Effector memory CD4-positive, alpha-beta T cell (primary cell): Measurements from ENCODE around the gene CCDC81.
A peak's percentile ranks its signal among the peaks of the same experiment; 100 is the strongest.

Experiments used
- DNase-seq, 3 donors: peaks; one replicate each; pipeline ENCODE4 v3.0.0-alpha.2; 2020
- H3K27ac ChIP-seq: 2 replicates; pipeline ENCODE4 v1.7.0; 2013; ENCODE audit warnings: mild to moderate bottlenecking, low read length, moderate library complexity; ENCODE audit not compliant: insufficient read depth, poor library complexity, severe bottlenecking
- H3K27me3 ChIP-seq: replicated peaks from 2 replicates; pipeline ENCODE4 v1.7.0; 2013; ENCODE audit warnings: mild to moderate bottlenecking, low read length; ENCODE audit not compliant: insufficient read depth, control insufficient read depth, poor library complexity, severe bottlenecking
- H3K36me3 ChIP-seq: 2 replicates; pipeline ENCODE4 v1.7.0; 2013; ENCODE audit warnings: mild to moderate bottlenecking, low read length, moderate library complexity; ENCODE audit not compliant: control insufficient read depth, insufficient read depth
- H3K4me1 ChIP-seq: 2 replicates; pipeline ENCODE4 v1.7.0; 2013; ENCODE audit warnings: low read length, mild to moderate bottlenecking; ENCODE audit not compliant: control insufficient read depth, insufficient read depth, poor library complexity, severe bottlenecking
- H3K4me3 ChIP-seq: 2 replicates; pipeline ENCODE4 v1.7.0; 2013; ENCODE audit warnings: low read length, low read depth, mild to moderate bottlenecking; ENCODE audit not compliant: insufficient read depth, poor library complexity, severe bottlenecking
- H3K9me3 ChIP-seq: 2 replicates; pipeline ENCODE4 v1.7.0; 2013; ENCODE audit warnings: mild to moderate bottlenecking, low read length, moderate library complexity; ENCODE audit not compliant: control insufficient read depth

The CCDC81 gene

DNA sequence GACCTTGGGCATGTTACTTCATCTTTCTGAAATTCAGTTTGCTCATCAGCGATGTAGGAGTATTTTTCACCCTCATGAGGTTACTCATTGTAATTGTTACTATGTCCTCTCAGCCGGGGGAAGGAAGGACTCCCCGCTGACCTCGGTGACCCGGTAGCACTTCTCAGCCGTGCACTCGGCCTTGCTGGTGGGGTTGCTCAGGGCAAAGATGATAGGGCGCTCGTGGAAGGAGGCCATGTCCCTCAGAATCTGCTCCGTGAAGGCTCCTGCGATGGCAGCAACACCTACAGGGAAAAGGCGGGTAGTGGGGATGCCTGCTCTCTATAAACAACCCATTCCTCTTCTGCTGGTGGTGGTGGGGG, 72.2 kb downstream of the CCDC81 start:
- Histone ChIP-seq H3K4me3 (no peak overlapping the region), H3K36me3 (no peaks in the 10 kb centered on the region)

DNA sequence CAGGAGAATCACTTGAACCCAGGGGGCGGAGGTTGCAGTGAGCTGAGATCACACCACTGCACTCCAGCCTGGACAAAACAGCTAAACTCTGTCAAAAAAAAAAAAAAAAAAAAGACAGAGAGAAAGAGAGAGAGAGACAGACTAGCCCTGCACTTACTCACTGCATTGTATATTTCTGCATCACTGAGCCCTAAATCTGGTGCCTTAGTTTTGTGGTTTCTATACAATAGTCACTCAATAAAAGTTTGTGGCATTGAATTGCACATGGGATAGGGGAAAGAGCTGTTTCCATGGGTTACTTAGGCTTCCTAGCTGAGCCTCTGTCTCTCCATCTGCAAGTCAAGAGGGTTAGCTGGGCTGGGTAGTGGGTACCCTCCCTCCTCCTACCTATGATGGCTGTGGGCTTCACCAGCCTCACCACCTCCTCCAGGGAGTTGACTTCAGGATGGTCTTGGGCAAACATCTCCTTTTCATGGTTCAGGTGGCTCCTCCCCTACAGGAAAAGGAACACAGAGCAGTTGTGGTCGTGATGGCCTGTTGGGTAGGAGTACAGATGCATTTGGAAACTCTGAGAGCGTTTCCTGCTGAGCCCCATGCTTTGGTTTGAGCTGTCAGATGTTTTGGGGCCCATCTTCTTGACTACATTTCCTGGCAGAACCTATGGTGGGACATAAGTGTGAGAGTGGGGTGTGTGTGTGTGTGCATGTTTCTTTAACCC, 73.2 kb downstream of the CCDC81 start:
- no peak for DNase-seq
- H3K4me3 ChIP-seq = no peak overlapping the region
- H3K9me3 ChIP-seq = no peaks in the 10 kb centered on the region
- H3K27me3 ChIP-seq = no peaks in the 10 kb centered on the region
- H3K27ac ChIP-seq = no peak overlapping the region
- H3K36me3 ChIP-seq = no peaks in the 10 kb centered on the region
- H3K4me1 ChIP-seq = no peaks in the 10 kb centered on the region

More for the DNA sequence above, 72.2 kb downstream of the CCDC81 start:
- Histone ChIP-seq H3K4me1 (no peaks in the 10 kb centered on the region), H3K9me3 (no peaks in the 10 kb centered on the region), H3K27ac (no peak overlapping the region), H3K27me3 (no peaks in the 10 kb centered on the region)
- DNase-seq = no peak

DNA sequence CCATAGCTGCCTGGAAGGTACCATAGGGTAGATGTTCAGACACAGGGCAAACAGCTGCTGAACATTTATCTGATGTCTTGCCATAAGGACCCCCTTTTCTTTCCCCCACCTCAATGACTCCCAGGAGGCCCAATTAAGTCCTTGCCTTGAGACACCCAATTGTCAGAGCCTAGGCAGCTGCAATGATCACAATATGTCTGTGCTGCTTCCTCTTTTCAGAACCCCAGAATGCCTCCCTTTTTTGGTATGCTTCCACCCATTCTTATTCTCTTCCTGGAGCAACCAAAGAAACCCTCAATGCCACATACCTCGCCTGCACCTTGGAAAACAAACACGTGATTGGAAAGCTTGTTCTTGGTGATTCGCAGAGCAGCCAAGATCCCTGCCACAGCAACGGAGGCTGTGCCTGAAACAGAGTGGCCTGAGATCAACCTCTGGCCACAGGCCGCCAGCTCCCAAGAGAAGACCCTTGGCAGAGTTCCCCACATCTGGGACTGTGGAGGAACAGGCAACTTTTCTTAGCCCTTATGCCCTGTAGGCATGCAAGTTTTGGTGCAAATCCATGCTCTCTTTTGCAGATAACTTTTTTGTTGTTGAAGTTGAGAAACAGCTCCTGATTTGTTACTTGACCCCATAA, 75.4 kb downstream of the CCDC81 start:
- no peak for DNase-seq
- H3K27me3 ChIP-seq = no peaks in the 10 kb centered on the region
- no peaks in the 10 kb centered on the region for H3K9me3 ChIP-seq
- no peaks in the 10 kb centered on the region for H3K4me1 ChIP-seq
- H3K36me3 ChIP-seq = no peaks in the 10 kb centered on the region
- H3K4me3 ChIP-seq = no peak overlapping the region
- H3K27ac ChIP-seq = no peak overlapping the region

DNA sequence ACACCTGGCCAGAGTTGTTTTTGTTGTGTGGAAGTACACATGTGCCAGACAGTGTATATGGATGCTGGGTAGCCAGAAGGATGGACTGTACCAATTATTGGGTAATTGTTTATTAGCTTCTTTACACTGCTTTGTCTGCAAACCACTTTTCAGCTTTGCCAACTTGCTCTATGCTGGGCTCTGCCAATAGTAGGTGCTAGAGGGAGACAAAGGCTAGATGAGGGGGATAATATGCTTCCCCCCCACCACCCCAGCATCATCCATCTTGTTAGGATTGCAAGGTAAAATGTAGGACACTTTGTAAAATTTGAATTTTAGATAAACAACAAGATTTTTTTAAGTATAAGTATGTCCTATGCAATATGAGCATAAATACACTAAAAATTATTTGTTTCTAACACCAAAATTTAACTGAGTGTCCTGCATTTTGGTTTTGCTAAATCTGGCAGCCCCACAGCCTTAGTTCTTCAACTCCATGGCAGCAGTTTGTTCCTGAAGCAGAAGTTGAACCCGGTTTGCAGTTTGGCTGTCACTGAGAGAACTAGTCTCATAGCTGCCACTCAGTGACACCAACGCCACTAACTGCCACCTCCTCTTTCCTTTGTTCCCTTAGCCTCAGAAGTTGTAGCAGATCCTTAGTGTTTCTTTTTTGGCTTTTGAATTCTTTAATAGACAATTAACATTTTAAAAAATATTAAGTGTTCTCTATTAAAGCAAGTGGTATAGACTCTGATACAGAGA, 78.8 kb downstream of the CCDC81 start:
- Histone ChIP-seq H3K27me3 (no peaks in the 10 kb centered on the region), H3K4me3 (no peak overlapping the region), H3K9me3 (no peaks in the 10 kb centered on the region), H3K4me1 (no peaks in the 10 kb centered on the region), H3K36me3 (no peaks in the 10 kb centered on the region), H3K27ac (no peak overlapping the region)
- no peak for DNase-seq

DNA sequence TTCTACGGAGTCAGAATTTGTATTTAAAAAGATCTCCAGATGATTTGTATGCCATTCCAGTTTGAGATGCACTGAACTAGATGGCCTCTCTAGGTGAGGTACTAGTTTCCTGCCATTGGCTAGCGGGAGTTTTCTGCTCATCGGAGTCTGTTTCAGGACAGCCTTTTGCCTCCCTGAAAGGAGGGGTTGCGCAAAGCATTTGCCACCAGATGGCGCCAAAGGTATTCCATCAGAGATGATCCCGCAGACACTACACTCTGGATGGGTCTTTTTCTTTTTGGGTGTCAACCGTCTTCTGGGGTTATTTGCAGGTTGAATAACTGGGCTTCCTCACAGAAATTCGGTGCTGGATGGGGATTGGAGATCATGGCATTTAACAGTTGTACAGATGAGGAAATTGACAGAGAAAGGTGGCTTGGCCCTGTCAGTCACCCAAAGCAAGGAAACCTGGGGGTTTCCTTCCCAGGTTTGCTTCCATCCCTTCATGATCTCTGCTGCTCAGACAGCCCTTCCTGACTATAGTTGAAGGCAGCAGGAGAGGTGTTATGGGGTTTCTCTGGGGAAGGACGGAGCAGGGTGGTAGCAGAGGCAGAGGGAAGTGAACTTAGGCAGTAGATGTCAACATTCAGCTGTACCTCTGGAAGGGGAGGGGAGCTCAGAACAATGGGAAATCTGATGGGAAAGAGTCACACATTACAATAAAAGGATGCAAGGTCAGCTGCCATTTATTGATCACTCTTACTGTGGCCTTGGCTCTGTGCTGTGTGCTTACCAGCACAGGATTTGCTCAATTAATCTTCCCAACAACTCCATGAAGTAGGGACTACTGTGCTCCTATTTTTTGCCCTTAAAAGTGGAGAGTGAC, 81.6 kb downstream of the CCDC81 start:
- Histone ChIP-seq H3K9me3 (no peaks in the 10 kb centered on the region), H3K4me3 (no peak overlapping the region), H3K27ac (no peak overlapping the region), H3K36me3 (no peaks in the 10 kb centered on the region), H3K27me3 (no peaks in the 10 kb centered on the region), H3K4me1 (no peaks in the 10 kb centered on the region)
- peak; percentile 10 to 48 (median 21) for DNase-seq

DNA sequence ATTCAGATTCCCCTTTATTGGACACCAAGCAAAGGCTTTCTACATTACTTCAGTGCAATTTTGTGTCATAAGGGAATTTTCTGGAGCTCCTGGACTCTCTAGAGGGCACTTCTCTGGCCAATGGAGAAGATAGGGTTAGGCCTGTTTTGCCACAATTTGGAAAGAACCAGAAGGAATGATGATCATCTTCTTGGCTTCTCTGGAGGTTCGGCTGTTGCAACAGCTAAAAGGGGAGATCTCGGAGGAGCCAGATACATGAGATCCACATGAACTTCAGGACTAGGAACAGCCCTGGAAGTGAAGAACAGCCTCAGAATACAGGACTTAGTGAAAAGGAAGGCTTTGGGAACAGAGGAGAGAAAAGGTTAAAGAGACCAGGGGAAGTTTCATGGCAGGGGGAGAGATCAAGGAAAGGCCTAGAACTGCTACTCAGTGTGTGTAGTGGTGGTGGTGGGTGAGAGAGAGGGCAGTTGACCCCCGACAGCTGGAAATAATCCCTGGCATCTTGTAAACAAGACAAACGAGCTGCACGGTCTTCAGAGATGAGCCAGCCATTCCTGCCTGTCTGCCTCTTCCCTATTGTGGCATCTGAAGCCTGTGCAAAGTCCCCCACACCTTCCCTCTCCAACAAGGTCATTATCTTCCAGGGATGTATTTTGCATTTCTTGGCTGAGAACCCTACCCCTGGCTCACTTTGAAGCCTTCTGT, 83.8 kb downstream of the CCDC81 start:
- Histone ChIP-seq H3K27me3 (no peaks in the 10 kb centered on the region), H3K4me3 (no peak overlapping the region), H3K27ac (no peak overlapping the region), H3K36me3 (no peaks in the 10 kb centered on the region), H3K4me1 (no peaks in the 10 kb centered on the region), H3K9me3 (no peaks in the 10 kb centered on the region)
- DNase-seq = no peak

DNA sequence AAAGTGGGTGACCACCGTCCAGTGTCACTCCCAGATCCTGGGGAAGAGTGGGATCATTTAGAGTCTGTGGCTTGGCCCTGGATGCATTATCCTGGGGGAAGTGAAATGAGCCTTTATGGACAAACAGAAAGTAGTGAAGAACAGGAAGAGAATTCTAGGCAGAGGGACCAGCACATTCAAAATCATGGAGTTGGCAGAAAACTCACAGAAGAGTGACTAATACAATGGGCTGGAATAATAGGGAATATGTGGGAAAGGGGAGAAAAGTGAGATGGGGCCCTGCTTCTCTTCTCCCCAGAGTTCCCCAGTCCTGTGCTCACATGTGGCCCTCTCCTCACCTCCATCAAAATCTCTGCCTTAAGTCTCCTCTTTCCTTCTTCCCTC, 84.3 kb downstream of the CCDC81 start:
- no peak overlapping the region for H3K27ac ChIP-seq
- H3K36me3 ChIP-seq = no peaks in the 10 kb centered on the region
- H3K4me1 ChIP-seq = no peaks in the 10 kb centered on the region
- no peak overlapping the region for H3K4me3 ChIP-seq
- no peaks in the 10 kb centered on the region for H3K9me3 ChIP-seq
- no peaks in the 10 kb centered on the region for H3K27me3 ChIP-seq
- DNase-seq = no peak

DNA sequence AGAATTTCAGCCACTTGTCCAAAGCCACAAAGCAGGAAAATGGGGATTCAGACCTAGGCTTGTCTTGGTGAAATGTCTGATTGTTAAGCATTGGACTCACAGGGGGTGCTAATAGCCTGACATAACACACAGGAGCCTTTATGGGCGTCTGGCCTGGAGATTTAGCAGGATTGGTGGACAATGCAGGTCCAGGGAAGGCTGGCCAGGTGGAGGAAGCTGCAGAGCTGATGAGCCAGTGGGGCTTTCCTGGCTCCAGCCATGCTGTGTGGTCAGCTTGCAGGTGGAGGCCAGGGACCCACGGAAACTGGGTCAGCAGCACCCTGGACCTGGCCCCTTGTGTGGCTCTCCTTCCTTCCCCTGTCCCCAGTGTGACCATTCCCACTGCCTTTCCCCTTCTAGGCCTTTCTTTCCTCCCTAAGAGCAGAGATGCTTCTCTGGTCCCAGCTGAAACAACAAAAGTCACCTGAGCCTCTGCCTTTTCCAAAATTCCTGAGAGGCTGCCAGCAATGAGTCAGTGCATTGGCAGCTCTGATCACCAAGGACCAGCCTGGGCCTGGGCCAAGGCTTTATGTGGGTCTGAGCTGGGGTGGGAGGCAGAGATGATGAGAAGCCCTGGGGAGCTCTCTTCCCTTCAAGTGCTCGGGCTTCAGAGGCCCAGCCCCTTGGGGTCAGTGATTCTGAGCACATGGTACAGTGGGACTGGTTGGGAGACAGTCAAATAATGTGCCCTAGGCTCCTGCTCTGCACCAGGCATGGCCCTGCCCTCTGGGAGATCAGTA, 85.2 kb downstream of the CCDC81 start:
- Histone ChIP-seq H3K27me3 (no peaks in the 10 kb centered on the region), H3K36me3 (no peaks in the 10 kb centered on the region), H3K9me3 (no peaks in the 10 kb centered on the region), H3K27ac (no peak overlapping the region), H3K4me1 (no peaks in the 10 kb centered on the region), H3K4me3 (no peak overlapping the region)
- DNase-seq = no peak
